ENCODE results near the gene ANAPC1.
A peak's percentile ranks its signal among the peaks of the same experiment; 100 is the strongest.
"Not testable (repeated sequence)": the region's sequence is repeated elsewhere in the genome, so short reads cannot be mapped to it uniquely, and the experiment has no call there.

Gene ANAPC1

DNA sequence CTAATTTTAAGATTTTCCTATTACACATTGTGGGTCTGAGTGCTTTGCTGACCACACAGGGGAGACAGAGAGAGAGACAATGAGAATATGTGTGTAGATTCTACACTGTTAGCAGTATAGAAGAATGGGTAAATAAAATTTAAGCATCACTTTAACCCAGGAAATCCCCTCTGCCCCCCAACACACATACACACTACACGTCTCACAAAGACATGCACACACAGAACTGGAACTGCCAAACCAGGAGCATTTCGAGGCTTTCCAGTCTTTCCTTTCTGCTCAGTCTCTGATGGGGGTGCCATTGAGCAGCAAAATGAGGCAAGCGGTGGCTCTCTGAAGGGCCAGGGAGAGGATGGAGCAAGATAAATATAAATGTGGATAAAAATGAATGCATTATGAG lies 16.9 kb upstream of the ANAPC1 start:
- TF ChIP-seq, protein P1, sequence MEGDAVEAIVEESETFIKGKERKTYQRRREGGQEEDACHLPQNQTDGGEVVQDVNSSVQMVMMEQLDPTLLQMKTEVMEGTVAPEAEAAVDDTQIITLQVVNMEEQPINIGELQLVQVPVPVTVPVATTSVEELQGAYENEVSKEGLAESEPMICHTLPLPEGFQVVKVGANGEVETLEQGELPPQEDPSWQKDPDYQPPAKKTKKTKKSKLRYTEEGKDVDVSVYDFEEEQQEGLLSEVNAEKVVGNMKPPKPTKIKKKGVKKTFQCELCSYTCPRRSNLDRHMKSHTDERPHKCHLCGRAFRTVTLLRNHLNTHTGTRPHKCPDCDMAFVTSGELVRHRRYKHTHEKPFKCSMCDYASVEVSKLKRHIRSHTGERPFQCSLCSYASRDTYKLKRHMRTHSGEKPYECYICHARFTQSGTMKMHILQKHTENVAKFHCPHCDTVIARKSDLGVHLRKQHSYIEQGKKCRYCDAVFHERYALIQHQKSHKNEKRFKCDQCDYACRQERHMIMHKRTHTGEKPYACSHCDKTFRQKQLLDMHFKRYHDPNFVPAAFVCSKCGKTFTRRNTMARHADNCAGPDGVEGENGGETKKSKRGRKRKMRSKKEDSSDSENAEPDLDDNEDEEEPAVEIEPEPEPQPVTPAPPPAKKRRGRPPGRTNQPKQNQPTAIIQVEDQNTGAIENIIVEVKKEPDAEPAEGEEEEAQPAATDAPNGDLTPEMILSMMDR (conservative IDR thresholded peaks at IDR 0.05): peak; percentile 74
- H3K27ac ChIP-seq: no peak overlapping the region; the same call in 1 of the 2 replicates

DNA sequence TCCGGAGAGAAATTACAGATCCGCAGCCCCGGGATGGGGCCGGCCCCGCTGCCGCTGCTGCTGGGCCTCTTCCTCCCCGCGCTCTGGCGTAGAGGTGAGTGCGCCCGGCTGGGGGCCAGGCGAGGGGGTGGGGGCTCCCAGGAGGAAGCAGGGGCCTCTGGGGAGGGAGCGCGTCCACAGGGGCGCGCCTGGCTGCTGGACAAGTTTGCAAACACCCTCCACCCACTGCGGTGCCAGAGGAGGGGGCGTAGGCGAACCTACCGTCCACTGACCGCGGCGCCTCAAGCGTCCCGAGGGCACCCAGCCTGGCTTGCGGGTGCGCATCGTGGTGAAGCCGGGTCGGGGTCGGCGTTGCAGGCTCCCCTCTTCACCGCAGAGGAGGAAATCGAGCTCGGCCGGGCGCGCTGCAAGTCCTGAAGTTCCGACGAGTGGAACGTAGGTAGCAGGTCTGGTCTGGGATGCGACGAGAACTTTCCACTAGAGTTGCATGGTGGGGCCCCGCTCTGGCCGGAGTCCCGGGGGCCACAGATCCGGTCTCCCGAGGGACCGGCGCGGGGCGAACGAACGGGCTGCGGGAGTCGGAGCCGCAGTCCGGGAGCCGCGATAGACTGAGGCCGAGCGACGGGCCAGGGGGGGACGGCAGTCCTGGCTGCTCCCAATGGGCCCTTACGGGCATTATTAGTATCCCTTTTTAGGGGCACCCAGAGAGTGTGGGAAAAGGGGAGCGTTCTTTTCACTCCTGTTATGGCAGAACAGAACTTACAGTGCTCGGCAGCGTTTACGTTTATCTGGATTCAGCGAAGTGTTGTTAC lies 14.9 kb upstream of the ANAPC1 start:
- peak overlapping the region; percentile 82 for H3K27ac ChIP-seq
- TF ChIP-seq, protein P1 (conservative IDR thresholded peaks at IDR 0.05): no peak

DNA sequence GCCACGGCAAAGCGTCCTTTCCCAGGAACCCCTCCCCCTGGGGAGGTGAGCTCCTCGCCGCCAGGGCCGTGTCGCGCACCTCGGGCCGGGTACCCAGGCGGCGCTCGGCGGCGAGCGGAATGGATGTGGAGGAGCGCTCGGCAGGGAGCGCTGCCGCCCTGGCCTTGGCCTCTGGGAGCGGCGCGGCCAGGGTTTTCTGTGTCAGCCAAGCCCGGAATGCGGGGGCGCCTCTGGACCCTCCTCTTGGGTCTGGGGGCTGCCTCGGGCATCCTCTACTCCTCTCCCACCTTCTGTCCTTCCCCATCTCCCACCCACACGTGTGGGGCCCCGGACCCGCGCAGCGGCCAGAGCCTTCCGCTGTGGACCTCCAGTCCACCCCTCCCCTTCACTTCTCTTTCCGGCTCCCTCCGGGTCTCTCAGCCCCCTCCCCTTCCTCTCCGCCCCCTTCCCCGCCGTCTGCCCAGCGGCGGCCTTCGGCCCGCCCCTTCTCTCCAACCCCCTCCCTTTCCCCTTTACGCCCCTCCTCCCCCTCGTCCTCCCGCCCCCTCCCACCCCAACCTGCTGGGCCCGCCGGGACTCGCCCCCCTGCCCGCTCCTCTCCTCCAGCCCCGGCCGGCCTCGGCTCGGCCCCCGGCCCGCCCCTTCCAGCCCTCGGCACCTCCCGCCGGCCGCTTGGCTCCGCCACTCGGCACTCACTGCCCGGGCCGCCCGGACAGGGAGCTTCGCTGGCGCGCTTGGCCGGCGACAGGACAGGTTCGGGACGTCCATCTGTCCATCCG lies 14.1 kb upstream of the ANAPC1 start, which contains the start of gene MERTK:
TSS of gene MERTK (plus strand) at position 684 of the 779 bp plus-strand sequence. CDS start 129 bp downstream, outside the sequence.
- TF ChIP-seq, protein P1 (conservative IDR thresholded peaks at IDR 0.05): peak; percentile 73
- H3K27ac ChIP-seq: peak within 1 kb of the TSS; percentile 82

DNA sequence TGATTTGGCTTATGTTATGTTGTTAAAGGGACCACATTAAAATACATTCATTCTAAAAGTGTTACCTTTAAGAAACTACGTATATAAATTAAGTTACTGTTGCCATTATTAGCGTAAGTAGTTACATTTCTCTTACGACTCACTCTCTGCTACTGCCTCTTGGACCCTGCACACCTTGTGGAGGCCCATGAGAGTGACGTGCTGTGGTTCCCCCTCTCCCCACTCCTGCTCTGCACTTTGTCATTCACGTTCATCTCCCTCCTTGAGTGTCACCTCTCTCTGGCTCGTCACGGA lies 13.6 kb upstream of the ANAPC1 start:
- TF ChIP-seq, protein P1 (conservative IDR thresholded peaks at IDR 0.05): no peak
- peak overlapping the region; percentile 82 for H3K27ac ChIP-seq

DNA sequence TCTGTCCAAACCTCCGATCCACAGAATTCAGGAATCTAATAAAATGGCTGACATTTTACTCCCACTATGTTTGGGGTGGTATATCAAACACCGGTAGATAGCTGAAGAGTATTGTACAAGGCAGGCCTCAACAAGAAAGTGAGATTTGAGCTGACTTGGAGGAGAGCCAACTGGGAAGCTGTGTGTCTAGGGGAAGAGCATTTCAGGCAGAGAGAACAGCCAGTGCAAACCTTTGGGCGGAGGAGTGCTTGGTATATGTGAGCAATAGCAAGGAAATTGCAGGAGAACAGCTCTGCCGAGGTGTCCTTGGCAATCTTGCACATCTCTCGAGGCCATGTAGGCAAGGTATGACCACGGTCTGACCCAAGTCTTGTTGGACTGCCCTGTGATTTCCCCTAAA lies 12.6 kb upstream of the ANAPC1 start:
- H3K27ac ChIP-seq: no peak overlapping the region
- TF ChIP-seq, protein P1 (conservative IDR thresholded peaks at IDR 0.05): no peak

DNA sequence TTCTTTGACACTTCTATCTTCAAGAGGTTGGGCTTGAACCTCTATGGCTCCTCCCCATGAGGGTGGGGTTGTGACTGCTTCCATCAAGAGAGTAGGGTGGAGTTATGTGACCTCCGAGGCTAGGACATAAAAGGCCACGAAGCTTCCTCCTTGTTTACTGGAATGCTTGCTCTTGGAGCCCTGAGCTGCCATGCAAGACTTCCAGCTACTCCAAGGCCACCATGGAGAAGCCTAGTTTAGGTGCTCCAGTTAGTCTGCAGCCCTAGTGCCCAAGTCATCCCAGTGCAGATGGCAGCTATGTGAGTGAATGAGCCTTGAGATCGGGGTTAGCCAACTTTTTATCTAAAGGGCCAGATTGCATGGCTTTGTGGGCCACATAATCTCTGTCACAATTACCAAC lies 12.0 kb upstream of the ANAPC1 start:
- TF ChIP-seq, protein P1 (conservative IDR thresholded peaks at IDR 0.05): no peak
- no peak overlapping the region for H3K27ac ChIP-seq

DNA sequence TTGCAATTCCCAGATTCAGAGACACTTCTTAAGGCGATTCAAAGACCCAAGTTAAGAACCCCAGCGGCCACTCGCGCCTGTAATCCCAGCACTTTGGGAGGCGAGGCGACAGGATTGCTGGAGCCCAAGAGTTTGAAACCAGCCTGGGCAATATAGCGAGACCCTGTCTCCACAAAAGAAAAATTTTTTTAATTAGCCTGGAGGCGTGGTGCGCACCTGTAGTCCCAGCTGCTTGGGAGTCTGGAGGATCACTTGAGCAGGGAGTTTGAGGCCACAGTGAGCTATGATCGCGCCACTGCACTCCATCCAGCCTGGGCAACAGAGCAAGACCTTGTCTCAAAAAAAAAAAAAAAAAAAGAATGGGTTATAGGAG lies 585 bp upstream of the ANAPC1 start:
- H3K27ac ChIP-seq: peak overlapping the region; percentile 89
- TF ChIP-seq, protein P1 (conservative IDR thresholded peaks at IDR 0.05): no peak

DNA sequence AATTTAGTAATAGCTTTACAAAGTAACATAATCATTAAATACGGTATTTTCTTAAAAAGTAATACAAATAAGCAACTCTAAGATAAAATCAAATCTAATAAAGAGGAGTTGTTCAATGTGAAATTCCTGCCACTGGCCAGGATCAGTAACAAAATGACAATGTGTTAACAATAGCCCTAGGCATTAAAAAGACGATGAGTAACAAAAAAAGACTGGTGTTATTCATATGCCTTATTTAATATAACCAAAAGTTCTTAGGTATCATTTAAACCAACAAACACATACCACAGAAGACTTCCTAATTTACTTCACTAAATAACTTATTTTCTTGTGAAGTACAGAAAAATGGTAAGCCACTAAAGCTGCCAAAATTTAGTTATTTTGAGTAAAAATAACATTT lies 11.2 kb downstream of the ANAPC1 start:
- H3K27ac ChIP-seq: not testable (repeated sequence)

DNA sequence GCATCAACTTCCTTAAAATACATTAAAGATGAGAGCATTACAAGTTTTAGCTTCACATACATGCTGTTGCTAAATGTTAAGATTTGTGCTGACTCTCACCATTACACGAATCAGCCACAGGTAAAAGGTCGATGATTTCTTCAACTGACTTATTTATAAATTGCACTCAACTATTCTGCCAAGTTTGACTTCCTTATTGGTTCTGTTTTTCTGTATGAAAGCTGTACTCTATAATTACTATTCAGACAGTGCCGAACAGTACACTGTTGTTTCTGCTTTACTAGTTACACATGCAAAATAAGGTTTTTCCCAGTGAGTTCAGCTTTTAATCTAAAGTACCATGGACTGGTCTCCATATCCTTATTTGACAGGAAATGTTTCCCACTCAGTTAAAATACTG lies 18.9 kb downstream of the ANAPC1 start:
- not testable (repeated sequence) for H3K27ac ChIP-seq

DNA sequence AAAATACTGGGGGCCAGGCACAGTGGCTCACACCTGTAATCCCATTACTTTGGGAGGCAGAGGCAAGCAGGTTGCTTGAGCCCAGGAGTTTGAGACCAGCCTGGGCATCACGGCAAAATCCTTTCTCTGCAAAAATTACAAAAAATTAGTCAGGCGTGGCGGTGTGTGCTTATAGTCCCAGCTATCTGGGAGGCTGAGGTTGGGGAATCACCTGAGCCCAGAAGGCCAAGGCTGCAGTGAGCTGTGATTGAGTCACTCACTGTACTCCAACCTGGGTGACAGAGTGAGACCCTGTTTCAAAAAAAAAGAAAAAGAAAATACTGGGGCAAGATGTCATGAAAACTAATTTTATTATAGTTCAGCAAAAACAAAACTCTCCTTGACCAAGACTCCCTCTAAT lies 24.0 kb downstream of the ANAPC1 start:
- not testable (repeated sequence) for H3K27ac ChIP-seq

DNA sequence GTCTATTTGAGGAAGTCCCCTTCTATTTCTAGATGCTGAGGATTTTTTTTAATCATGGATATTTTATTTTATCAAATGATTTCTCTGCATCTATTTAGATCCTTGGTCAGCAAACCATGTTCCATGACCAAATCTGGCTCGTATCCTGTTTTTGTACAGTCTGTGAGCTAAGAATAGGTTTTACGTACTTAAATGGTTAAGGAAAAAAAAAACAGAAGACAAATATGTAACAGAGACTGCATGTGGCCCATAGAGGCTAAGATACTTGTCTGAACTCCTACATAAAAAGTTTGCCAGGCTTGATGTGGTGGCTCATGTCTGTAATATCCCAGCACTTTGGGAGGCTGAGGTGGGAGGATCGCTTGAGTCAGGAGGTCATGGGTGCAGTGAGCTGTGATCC lies 31.4 kb downstream of the ANAPC1 start:
- not testable (repeated sequence) for H3K27ac ChIP-seq

Data from VCaP (cell line).